IPS-20b (cell line): Measurements from ENCODE around the gene LPAR1.

Experiments
- H3K27ac ChIP-seq: one replicate; pipeline ENCODE4 v1.5.1; 2013; ENCODE audit warnings: low read length
- H3K27me3 ChIP-seq: 2 replicates; pipeline ENCODE4 v1.6.1; 2013; ENCODE audit warnings: mild to moderate bottlenecking, low read length, inconsistent platforms; ENCODE audit not compliant: insufficient read depth
- H3K36me3 ChIP-seq: 2 replicates; pipeline ENCODE4 v1.6.1; 2013; ENCODE audit warnings: low read depth, mild to moderate bottlenecking, inconsistent platforms, low read length, moderate library complexity; ENCODE audit not compliant: insufficient read depth
- H3K4me1 ChIP-seq: 2 replicates; pipeline ENCODE4 v1.6.1; 2013; ENCODE audit warnings: mild to moderate bottlenecking, control low read depth, inconsistent platforms, low read length, moderate library complexity; ENCODE audit not compliant: insufficient read depth
- H3K4me3 ChIP-seq: 2 replicates; pipeline ENCODE4 v1.5.1; 2013; ENCODE audit warnings: mild to moderate bottlenecking, low read length, inconsistent platforms
- H3K9ac ChIP-seq: 2 replicates; pipeline ENCODE4 v1.6.1; 2013; ENCODE audit warnings: low read depth, mild to moderate bottlenecking, inconsistent platforms, low read length, moderate library complexity
- H3K9me3 ChIP-seq: 2 replicates; pipeline ENCODE4 v1.6.1; 2013; ENCODE audit warnings: mild to moderate bottlenecking, low read depth, low read length, inconsistent platforms; ENCODE audit not compliant: insufficient read depth

Gene LPAR1

DNA sequence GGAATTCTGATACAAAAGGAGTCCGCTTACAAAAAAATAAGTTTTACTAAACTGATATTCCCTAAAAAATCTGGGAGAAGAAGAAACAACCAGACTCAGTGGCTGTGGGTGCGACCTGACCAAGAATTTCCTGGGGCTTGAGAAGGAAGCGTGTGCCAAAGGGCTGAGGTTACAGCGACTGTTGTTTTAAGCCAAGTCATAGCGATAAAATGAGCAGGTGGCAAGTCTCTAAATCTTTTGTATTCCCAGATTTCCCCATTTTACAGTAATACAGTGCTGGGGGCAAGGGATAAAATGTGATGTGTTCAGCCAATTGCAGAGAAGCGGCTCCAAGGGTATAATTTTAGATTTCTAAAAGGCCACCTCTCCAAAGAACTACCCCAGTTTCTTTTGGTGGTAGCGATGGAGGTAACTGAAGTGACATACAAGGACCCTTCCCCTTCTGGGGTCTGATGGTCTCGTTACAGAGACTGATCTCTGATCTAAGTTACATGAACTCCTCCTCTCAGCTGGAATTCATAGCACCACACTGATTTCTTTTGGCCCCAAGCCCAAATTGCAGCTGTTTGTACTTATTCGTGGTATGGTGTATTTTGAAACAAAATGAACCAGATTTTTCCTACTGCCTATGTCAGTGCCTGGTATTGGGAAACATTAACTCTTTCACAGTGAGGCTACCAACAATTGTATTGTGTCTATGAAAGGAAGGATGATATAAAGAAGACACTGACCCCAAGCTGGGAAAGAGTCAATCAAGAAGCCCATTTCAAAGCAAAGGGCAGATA is 41.6 kb downstream of the LPAR1 start:
- no peaks in the 10 kb centered on the region for H3K9me3 ChIP-seq
- H3K36me3 ChIP-seq = no peaks in the 10 kb centered on the region
- H3K4me3 ChIP-seq = no peak overlapping the region
- H3K9ac ChIP-seq = no peak overlapping the region
- no peaks in the 10 kb centered on the region for H3K27me3 ChIP-seq
- no peaks in the 10 kb centered on the region for H3K4me1 ChIP-seq
- H3K27ac ChIP-seq = no peak overlapping the region

DNA sequence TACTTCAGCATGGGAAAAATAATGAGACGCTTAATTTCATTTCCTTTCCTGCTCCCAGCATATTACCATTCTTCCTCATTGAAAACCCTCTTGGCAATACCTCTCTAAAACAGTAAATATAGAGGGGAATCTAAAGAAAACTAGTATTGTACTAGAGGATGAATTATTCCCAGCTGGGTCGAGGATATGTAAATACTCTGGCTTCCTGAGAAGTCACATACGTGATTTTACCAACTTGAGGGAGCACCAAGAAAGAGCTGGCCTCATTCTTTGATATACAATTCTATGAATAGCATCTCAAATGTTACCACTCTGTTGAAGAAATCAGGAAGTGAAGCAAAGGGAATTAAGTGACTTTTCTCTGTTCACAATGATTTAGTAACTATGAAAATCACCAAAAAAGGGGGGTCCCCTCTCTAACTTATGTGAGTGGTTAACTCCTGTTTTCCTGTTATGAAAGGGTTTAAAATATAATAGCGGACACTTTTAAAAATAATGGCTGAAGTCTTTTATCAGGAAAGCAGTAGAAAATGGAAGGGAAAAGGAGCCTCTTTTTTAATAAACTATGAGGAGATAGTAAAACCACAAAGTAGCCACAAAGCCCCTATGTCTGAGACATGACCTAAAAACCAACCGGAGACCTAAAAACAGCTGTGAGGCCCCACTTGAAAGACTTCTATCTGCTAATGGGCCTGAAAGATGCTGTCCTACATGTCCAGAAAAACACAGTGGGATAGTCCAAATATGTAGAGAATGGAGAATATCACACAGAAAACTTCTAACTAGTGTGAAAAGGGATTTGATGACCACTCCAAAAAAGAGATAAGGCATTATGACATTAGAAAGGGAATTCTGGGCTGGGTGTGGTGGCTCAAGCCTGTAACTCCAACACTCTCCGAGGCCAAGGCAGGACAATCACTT is 42.6 kb downstream of the LPAR1 start:
- Histone ChIP-seq H3K4me3 (no peak overlapping the region), H3K4me1 (no peaks in the 10 kb centered on the region), H3K9me3 (no peaks in the 10 kb centered on the region), H3K36me3 (no peaks in the 10 kb centered on the region), H3K9ac (no peak overlapping the region), H3K27ac (no peak overlapping the region), H3K27me3 (no peaks in the 10 kb centered on the region)

DNA sequence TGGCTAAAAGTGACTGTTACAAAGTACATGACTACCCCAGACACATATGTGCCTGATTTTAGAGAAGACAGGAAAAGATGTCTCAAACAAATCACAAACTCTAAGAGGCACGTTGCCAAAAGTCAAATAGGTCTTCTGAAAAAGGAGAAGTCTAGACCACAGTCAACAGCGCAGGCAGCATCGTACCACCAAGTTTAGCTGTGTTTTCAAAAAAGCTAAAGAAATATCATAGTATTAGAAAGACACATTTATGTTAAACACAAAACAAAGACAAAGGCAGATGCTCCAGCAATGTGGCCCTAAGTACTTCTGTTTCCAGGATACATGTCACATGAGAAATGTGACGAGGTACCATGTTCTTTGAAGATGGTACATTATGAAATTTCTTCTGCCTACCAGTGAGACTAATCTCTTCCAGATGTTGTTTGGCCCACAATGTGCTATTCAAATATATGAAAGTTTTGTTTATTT is 43.5 kb downstream of the LPAR1 start:
- Histone ChIP-seq H3K9ac (no peak overlapping the region), H3K36me3 (no peaks in the 10 kb centered on the region), H3K4me3 (no peak overlapping the region), H3K27me3 (no peaks in the 10 kb centered on the region), H3K9me3 (no peaks in the 10 kb centered on the region), H3K27ac (no peak overlapping the region), H3K4me1 (no peaks in the 10 kb centered on the region)

DNA sequence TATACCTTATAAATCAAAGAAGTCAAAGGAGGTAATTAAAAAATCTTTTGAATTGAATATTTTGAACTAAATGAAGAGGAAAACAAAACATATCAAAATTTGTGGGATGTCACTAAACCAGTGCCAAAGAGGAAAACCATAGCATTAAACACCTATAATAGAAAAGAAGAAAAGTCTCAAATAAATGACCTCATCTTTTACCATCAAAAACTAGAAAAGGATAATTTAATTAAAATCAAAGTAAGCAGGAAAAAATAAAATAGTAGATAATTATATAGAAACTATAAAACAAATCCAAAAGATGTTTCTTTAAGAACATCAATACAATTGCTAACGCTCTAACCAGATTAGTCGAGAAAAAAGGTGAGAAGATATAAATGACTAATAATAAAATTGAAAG is 47.8 kb downstream of the LPAR1 start:
- no peaks in the 10 kb centered on the region for H3K27me3 ChIP-seq
- H3K27ac ChIP-seq = no peak overlapping the region
- H3K36me3 ChIP-seq = no peaks in the 10 kb centered on the region
- no peak overlapping the region for H3K9ac ChIP-seq
- no peaks in the 10 kb centered on the region for H3K9me3 ChIP-seq
- H3K4me1 ChIP-seq = peaks cover 7% of the 10 kb centered on the region; the same call in 1 of the 2 replicates
- no peak overlapping the region for H3K4me3 ChIP-seq

DNA sequence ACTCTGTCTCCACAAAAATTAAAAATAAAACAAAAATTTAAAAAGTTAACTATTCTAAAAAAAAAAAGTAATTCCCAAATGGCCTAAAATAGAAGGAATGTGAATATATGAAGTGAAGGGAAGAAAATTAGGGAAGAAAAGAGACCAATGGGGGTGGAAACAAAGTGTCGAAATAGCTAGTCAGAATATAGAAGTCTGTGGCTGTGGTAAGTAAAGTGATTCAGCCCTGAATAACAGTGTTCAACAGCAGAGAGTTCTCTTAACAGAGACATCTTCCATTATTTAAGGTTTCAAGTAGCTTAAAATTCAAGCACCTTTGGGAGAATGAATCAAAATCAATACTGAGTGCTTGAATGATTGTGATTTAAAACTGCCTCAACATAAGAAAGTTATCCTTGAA is 51.7 kb downstream of the LPAR1 start:
- Histone ChIP-seq H3K4me3 (no peak overlapping the region), H3K9ac (no peak overlapping the region), H3K27me3 (no peaks in the 10 kb centered on the region), H3K4me1 (peaks cover 14% of the 10 kb centered on the region; the same call in 1 of the 2 replicates), H3K36me3 (no peaks in the 10 kb centered on the region), H3K27ac (no peak overlapping the region), H3K9me3 (no peaks in the 10 kb centered on the region)

DNA sequence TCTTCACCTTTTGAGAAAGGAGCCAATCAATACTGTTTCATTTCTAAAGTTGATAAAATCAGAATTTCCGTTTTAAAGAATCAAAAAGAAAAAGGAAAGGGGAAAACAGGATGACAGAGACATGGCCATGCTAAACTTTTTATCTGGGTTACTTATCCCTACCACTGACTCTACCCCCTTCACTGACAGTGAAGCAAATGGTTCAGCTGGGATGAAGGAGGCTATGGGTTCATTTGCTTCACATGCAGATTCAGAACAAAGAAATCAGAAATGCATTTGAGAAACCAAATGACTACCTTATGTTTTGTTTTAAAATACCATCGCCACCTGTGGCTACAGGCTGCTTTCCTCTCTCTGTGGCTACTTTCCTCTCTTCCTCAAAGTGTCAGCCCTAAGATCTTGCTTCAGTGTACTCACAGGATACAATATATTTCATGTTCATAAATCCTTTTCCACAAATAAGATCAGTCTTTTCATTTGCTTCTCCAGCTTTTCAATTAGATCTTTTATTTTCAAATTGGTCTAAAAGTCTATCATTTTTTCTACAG is 53.3 kb downstream of the LPAR1 start:
- no peak overlapping the region for H3K27ac ChIP-seq

DNA sequence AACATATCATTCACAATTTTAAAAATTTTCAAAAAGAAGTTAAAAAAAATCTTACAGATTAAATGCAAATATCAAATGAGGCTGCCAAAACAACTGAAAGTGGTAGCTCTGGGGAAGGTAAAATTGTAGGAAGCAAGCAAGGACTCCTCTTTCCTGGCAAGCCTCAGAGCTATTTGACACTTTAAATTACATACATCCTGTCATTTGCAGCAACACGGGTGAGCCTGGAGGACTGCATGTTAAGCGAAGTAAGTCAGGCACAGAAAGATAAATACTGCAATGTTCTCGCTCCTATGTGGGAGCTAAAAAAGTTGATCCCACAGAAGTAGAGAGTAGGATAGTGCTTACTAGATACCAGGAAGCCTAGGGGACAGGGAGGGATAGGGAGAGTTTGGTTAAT is 58.0 kb downstream of the LPAR1 start:
- no peak overlapping the region for H3K27ac ChIP-seq
- peaks cover 6% of the 10 kb centered on the region; the same call in 1 of the 2 replicates for H3K4me1 ChIP-seq
- no peaks in the 10 kb centered on the region for H3K27me3 ChIP-seq
- H3K9me3 ChIP-seq = no peaks in the 10 kb centered on the region
- no peak overlapping the region for H3K9ac ChIP-seq
- H3K4me3 ChIP-seq = no peak overlapping the region
- H3K36me3 ChIP-seq = no peaks in the 10 kb centered on the region

More for the DNA sequence above, 53.3 kb downstream of the LPAR1 start:
- Histone ChIP-seq H3K27me3 (no peaks in the 10 kb centered on the region), H3K4me3 (peak overlapping the region; percentile 20; the same call in 1 of the 2 replicates), H3K9me3 (no peaks in the 10 kb centered on the region), H3K4me1 (peaks cover 14% of the 10 kb centered on the region; the same call in 1 of the 2 replicates), H3K36me3 (no peaks in the 10 kb centered on the region), H3K9ac (0 out of 2 replicates have a peak overlapping the region, but pooled peaks have one; percentile 33)

DNA sequence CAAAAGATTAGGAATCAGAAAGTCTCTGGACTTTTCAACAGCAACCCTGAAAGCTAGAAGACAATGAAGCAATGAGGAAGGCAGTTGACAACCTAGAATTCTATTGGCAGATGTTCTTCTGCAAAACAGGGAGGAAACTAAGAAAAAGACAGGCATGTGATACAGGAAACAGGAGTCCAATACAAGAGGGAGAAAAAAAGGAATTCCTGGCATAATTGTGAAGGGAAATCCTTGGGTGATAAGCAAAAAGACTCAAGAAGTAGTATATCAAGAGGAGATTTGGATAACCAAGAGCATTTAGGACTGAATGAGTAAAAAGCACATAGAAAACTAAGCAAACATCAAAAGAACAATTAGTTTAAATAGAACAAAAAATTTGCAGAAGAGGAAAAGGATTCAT is 58.6 kb downstream of the LPAR1 start:
- Histone ChIP-seq H3K27me3 (no peaks in the 10 kb centered on the region), H3K9ac (no peak overlapping the region), H3K4me3 (no peak overlapping the region), H3K4me1 (peaks cover 6% of the 10 kb centered on the region; the same call in 1 of the 2 replicates), H3K36me3 (no peaks in the 10 kb centered on the region), H3K9me3 (no peaks in the 10 kb centered on the region), H3K27ac (no peak overlapping the region)

DNA sequence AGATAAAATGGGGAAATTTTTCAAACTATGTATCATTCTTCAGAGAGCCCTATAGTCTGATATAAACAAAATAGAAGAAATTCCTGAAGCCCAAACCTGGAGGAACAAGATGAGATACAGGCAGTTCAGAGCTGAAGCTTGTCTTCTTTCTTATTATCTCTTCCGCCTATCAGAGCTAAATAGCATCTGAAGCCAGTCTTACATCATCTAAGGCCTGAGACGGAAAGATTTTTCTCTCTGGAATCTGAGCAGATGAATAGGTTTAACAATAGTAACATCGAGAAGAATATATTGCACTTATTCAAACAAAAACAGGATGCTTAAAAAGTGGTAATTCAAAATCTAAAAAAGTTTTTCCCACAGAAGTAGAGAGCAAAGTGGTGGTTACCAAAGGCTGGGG is 59.8 kb downstream of the LPAR1 start:
- no peaks in the 10 kb centered on the region for H3K27me3 ChIP-seq
- no peak overlapping the region for H3K9ac ChIP-seq
- no peak overlapping the region for H3K27ac ChIP-seq
- H3K36me3 ChIP-seq = no peaks in the 10 kb centered on the region
- H3K4me3 ChIP-seq = no peak overlapping the region
- H3K4me1 ChIP-seq = no peaks in the 10 kb centered on the region
- no peaks in the 10 kb centered on the region for H3K9me3 ChIP-seq

DNA sequence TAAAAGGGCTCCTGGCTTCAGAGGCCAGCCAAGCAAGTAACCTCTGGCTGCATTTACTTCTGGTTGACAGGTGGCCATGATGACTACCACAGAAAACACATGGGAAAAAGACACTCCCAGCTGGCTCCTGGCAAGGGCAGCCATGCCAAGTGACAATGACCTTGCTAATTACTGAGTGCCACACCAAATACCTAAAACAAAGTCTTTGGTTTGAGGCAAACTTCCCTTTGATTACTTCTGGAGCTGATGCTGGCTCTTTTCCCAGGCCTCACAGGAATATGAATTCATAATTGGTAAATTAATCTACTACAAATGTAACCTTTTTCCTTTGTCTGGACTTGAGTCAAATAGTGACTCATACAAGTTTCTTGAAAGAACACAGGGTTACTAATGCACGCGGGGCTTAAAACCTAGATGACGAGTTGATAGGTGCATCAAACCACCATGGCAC is 61.0 kb downstream of the LPAR1 start:
- no peaks in the 10 kb centered on the region for H3K9me3 ChIP-seq
- no peak overlapping the region for H3K4me3 ChIP-seq
- H3K4me1 ChIP-seq = no peaks in the 10 kb centered on the region; the same call in 1 of the 2 replicates
- H3K36me3 ChIP-seq = no peaks in the 10 kb centered on the region
- no peaks in the 10 kb centered on the region for H3K27me3 ChIP-seq
- H3K9ac ChIP-seq = no peak overlapping the region
- H3K27ac ChIP-seq = no peak overlapping the region

DNA sequence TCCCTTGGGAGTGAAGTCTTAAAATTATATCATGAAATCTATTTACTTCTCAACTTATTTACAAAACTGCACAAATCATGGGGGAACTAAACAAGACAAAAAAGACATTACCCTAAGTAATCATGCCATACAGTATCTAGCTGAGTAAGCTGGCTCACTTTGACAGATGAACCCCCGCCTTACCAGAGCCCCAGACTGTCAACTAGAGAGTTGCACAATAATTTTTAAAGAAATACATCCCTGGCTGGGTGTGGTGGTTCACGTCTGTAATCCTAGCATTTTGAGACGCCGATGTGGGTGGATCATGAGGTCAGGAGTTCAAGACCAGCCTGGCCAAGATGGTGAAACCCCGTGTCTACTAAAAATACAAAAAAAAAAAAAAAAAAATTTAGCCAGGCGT is 62.3 kb downstream of the LPAR1 start:
- no peak overlapping the region for H3K4me3 ChIP-seq
- no peaks in the 10 kb centered on the region for H3K27me3 ChIP-seq
- H3K9me3 ChIP-seq = no peaks in the 10 kb centered on the region
- no peaks in the 10 kb centered on the region; the same call in 1 of the 2 replicates for H3K4me1 ChIP-seq
- H3K36me3 ChIP-seq = no peaks in the 10 kb centered on the region
- no peak overlapping the region for H3K27ac ChIP-seq
- no peak overlapping the region for H3K9ac ChIP-seq
